Measurements from ENCODE around the gene LAMTOR4. TPM values are rescaled to one million over a fixed set of nuclear protein-coding genes. Genes with fewer than 3 reads are reported as not detected.
"Not testable (repeated sequence)": the region's sequence is repeated elsewhere in the genome, so short reads cannot be mapped to it uniquely, and the experiment has no call there.

LAMTOR4 gene
- total and polyA plus RNA-seq, 12 donors = 33.1 to 266 (median 159) TPM

DNA sequence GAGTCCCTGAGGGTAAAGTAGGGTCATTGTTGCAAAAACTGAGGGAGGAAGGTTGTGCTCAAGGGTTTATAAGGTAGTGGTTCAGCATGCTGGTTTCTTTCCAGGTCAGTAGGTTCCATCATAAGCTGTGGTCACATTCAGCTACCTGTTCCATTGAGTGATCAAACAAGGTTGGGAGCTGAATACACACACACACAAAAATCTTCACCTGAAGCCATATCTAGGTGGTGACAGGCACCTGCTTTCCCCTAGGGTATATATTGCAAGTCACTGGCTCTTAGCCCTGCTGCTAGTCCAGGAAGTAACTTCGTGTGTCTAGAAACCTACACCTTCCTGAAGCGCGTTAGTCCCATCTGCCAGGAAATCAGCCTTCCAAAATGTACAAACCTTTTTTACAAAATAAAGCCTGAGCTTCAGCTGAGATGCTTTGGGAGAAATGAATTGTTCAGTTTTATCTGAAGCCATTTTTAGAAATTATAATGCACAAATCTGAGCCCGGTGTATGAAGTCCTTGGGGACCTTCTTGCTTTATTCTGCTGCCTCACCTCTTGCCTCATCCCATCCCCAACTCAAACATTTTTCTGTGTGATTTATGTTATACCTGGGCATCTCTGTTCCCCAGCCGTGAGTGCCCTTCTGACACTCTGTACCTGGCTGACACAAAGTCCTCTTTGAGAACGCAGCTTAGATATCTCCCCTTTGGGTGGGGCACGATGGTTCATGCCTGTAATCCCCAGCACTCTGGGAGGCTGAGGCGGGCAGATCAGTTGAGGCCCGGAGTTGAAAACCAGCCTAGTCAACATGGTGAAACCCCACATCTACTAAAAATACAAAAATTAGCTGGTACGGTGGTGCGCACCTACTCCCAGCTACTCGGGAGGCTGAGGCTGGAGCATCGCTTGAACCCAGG, 10.6 kb upstream of the LAMTOR4 start:
- H3K27ac ChIP-seq = no peak overlapping the region
- no peaks in the 10 kb centered on the region for H3K4me1 ChIP-seq (replicated peaks in 1 of 2)
- WGBS, 4 donors = 80 to 85% (median 81%) methylated on average over 13 of the region's 13 CpGs
- H3K9me3 ChIP-seq (replicated peaks in 1 of 3) = no peaks in the 10 kb centered on the region
- no peak overlapping the region for H3K4me3 ChIP-seq
- no peaks in the 10 kb centered on the region for H3K27me3 ChIP-seq
- intact Hi-C loops (cut with DNase I) = no loop called here
- H3K36me3 ChIP-seq (replicated peaks in 1 of 2) = no peaks in the 10 kb centered on the region
- DNase-seq = no peak
- no peak for TF ChIP-seq CTCF (IDR thresholded peaks at IDR 0.05)
- no peak for TF ChIP-seq POLR2A (IDR thresholded peaks at IDR 0.05)

DNA sequence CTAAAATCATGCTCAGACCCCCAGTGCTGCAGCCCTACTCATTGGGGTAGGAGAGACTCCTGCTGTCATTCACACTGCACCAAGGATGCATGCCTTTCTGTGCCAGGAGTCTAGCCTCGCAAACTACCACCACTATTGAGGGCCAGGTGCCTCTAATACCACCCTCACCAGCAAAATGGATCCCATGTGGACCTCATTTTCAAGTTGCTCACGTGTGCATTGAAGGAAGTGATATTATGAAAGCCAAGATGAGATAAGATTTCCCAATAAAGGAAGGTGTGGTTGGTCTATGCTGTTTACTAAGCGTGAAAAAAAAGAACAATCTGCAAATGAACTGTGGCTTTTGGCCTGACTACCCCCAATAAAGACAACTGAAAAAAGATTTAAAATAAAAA, 7.2 kb upstream of the LAMTOR4 start:
- DNase-seq = no peak
- no peaks in the 10 kb centered on the region for H3K27me3 ChIP-seq
- no peak overlapping the region for H3K4me3 ChIP-seq
- intact Hi-C loops (cut with DNase I) = no loop called here
- H3K36me3 ChIP-seq (replicated peaks in 1 of 2) = no peaks in the 10 kb centered on the region
- no peak overlapping the region for H3K27ac ChIP-seq
- TF ChIP-seq CTCF (IDR thresholded peaks at IDR 0.05) = no peak
- TF ChIP-seq POLR2A (IDR thresholded peaks at IDR 0.05) = no peak
- 59 to 73% (median 72%) methylated on average over 3 of the region's 3 CpGs for WGBS, 4 donors
- H3K4me1 ChIP-seq (replicated peaks in 1 of 2) = no peaks in the 10 kb centered on the region
- H3K9me3 ChIP-seq (replicated peaks in 1 of 3) = no peaks in the 10 kb centered on the region

DNA sequence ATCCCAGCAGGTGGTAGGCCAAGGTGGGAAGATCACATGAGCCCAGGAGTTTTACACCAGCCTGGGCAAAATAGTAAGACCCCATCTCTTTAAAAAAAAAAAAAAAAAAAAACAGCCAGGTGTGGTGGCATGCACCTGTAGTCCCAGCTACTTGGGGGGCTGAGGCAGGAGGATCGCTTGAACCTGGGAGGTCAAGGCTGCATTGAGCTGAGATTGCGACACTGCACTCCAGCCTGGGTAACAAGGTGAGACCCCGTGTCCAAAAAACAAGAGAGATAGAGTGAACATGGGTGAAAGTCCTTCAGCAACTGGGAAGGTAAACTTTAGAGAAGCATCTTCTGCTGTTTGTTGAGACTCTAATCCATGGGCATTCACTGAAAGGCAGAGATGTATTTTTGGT, 6.3 kb upstream of the LAMTOR4 start:
- WGBS, 4 donors = 84 to 89% (median 85%) methylated on average over 3 of the region's 3 CpGs
- H3K27ac ChIP-seq = no peak overlapping the region
- H3K4me1 ChIP-seq (replicated peaks in 1 of 2) = no peaks in the 10 kb centered on the region

GRCh38 chr7:100146350-100146749, 2.4 kb upstream of the LAMTOR4 start:
- H3K27me3 ChIP-seq; intact Hi-C loops (cut with DNase I); H3K4me3 ChIP-seq; H3K9me3 ChIP-seq (replicated peaks in 1 of 3); H3K36me3 ChIP-seq (replicated peaks in 1 of 2): not testable (repeated sequence)
- peak in 3 of 7 donors; percentile 56 to 75 (median 59) for DNase-seq
- Histone ChIP-seq H3K4me1 (replicated peaks in 1 of 2) (peaks cover 0 to 16% of the 10 kb centered on the region in 2 donors), H3K27ac (peak overlapping the region in 1 of 5 donors; percentile 38)
- WGBS, 4 donors = 59 to 77% (median 65%) methylated on average over 4 of the region's 4 CpGs

More for the DNA sequence above, 6.3 kb upstream of the LAMTOR4 start:
- H3K36me3 ChIP-seq (replicated peaks in 1 of 2) = no peaks in the 10 kb centered on the region
- DNase-seq = no peak
- H3K9me3 ChIP-seq (replicated peaks in 1 of 3) = no peaks in the 10 kb centered on the region
- intact Hi-C loops (cut with DNase I) = no loop called here
- no peak overlapping the region for H3K4me3 ChIP-seq
- H3K27me3 ChIP-seq = no peaks in the 10 kb centered on the region
- no peak for TF ChIP-seq CTCF (IDR thresholded peaks at IDR 0.05)

DNA sequence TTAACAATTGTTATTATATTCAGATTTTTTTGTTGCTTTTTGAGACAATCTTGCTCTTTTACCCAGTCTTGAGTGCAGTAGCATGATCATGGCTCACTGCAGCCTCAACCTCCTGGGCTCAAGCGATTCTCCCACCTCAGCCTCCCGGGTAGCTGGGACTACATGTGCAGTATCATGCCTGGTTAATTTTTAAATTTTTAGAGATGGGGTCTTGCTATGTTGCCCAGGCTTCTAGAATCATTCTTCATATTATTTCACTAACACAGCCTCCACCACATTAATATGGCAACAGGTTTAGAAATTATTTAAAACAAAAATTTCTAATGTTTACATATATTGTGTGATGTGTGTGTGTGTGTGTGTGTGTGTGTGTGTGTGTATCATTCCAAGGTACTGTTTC, 1.4 kb upstream of the LAMTOR4 start:
- TF ChIP-seq POLR2A (IDR thresholded peaks at IDR 0.05) (no peak), CTCF (IDR thresholded peaks at IDR 0.05) (no peak)
- WGBS, 4 donors = 91 to 95% (median 92%) methylated on average over 2 of the region's 2 CpGs
- no peaks in the 10 kb centered on the region for H3K9me3 ChIP-seq (replicated peaks in 1 of 3)
- no peak for DNase-seq
- no peak overlapping the region for H3K4me3 ChIP-seq
- H3K4me1 ChIP-seq (replicated peaks in 1 of 2) = peaks cover 0 to 16% of the 10 kb centered on the region in 2 donors
- no peaks in the 10 kb centered on the region for H3K27me3 ChIP-seq
- H3K36me3 ChIP-seq (replicated peaks in 1 of 2) = no peaks in the 10 kb centered on the region
- intact Hi-C loops (cut with DNase I) = no loop called here
- no peak overlapping the region for H3K27ac ChIP-seq

All from adrenal gland (tissue), 12 donors.